PFSK-1 (cell line): Measurements from ENCODE around the gene CDC42BPG.

Experiments used
- FOXP2 ChIP-seq: optimal IDR thresholded peaks from 2 replicates; pipeline ENCODE3; 2011; ENCODE audit warnings: borderline replicate concordance, control low read depth, inconsistent platforms; ENCODE audit not compliant: insufficient read depth; ENCODE audit errors: extremely low read length, extremely low read depth
- POLR2AphosphoS5 ChIP-seq: IDR thresholded peaks from 2 replicates; pipeline ENCODE4 v1.6.1; 2012; ENCODE audit warnings: low read depth, mild to moderate bottlenecking, control low read depth, low read length, moderate library complexity
- SIN3A ChIP-seq: IDR thresholded peaks from 2 replicates; pipeline ENCODE4 v1.6.1; 2012; ENCODE audit warnings: mild to moderate bottlenecking, low read length, moderate library complexity, borderline replicate concordance; ENCODE audit not compliant: insufficient read depth
- TAF1 ChIP-seq: IDR thresholded peaks from 2 replicates; pipeline ENCODE4 v1.6.1; 2012; ENCODE audit warnings: low read length, control low read depth, borderline replicate concordance; ENCODE audit not compliant: insufficient read depth
- TF ChIP-seq, protein P1 (sequence below), 2 experiments: IDR thresholded peaks; 2 replicates each; pipeline versions ENCODE4 v1.6.1 to v1.8.0; 2011 to 2012; ENCODE audit warnings: low read depth in 2 of 2, low read length in 2 of 2, control low read depth in 1 of 2, inconsistent platforms in 1 of 2, mild to moderate bottlenecking in 1 of 2, moderate library complexity in 1 of 2; ENCODE audit not compliant: insufficient read depth in 1 of 2

Gene CDC42BPG

DNA sequence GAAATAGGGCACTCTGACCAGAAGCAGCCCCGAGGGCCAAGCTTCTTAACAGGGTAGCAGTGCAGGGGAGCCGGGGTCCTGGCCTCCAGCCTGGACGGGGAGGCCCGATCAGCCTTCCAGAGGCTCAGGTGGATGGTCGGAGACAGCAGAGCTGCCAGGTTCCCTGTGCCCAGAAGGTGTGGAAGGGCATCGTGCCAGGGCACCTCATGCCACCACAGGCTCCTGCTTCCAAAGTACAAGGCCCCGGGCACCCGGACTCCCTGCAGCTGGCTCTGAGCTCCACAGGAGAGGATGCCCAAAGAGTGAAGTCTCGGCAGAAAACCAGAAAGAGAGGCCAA, 19.7 kb upstream of the CDC42BPG start:
- TF ChIP-seq, protein P1, sequence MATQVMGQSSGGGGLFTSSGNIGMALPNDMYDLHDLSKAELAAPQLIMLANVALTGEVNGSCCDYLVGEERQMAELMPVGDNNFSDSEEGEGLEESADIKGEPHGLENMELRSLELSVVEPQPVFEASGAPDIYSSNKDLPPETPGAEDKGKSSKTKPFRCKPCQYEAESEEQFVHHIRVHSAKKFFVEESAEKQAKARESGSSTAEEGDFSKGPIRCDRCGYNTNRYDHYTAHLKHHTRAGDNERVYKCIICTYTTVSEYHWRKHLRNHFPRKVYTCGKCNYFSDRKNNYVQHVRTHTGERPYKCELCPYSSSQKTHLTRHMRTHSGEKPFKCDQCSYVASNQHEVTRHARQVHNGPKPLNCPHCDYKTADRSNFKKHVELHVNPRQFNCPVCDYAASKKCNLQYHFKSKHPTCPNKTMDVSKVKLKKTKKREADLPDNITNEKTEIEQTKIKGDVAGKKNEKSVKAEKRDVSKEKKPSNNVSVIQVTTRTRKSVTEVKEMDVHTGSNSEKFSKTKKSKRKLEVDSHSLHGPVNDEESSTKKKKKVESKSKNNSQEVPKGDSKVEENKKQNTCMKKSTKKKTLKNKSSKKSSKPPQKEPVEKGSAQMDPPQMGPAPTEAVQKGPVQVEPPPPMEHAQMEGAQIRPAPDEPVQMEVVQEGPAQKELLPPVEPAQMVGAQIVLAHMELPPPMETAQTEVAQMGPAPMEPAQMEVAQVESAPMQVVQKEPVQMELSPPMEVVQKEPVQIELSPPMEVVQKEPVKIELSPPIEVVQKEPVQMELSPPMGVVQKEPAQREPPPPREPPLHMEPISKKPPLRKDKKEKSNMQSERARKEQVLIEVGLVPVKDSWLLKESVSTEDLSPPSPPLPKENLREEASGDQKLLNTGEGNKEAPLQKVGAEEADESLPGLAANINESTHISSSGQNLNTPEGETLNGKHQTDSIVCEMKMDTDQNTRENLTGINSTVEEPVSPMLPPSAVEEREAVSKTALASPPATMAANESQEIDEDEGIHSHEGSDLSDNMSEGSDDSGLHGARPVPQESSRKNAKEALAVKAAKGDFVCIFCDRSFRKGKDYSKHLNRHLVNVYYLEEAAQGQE (IDR thresholded peaks at IDR 0.05; ENCODE audit: insufficient read depth in 1 of 2, low read depth in 2 of 2, low read length in 2 of 2), result no peak
- TF ChIP-seq SIN3A (no peak), POLR2AphosphoS5 (no peak), FOXP2 (no peak), TAF1 (no peak)

DNA sequence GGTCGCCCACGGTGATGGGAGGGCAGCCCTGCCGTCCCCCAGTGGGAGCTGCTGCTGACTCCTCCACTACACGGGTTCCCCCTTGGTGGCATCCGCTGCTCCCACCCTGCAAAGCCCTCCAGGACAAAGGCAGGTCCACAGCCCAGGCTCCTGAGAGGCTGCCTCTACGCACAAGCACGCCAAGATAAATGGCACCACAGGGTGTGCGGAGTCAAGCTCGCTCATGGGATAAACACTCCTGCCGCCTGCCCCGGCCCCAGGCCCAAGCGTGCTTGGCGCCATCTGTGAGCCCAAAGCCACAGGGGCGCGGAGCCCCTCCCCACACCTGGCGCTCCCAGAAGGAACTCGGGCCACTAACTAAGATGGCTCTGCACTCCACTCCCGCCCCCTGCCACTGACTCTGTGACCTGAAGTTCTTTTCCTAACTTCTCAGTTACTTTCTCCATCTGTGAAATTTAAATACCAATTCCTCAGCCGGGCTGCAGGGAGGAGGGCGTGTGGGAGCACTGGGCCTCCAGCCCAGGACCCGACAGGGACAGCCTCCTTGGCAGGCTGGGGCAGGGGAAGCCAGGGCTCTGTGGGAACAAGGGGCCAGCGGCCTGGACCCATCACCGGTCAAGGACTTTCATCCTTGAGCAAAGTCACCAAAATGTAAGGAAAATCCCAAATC, 19.1 kb upstream of the CDC42BPG start:
- TF ChIP-seq POLR2AphosphoS5 (no peak), TAF1 (no peak), FOXP2 (no peak), SIN3A (no peak)
- TF ChIP-seq, protein P1 (IDR thresholded peaks at IDR 0.05; ENCODE audit: insufficient read depth in 1 of 2, low read depth in 2 of 2, low read length in 2 of 2), result no peak

DNA sequence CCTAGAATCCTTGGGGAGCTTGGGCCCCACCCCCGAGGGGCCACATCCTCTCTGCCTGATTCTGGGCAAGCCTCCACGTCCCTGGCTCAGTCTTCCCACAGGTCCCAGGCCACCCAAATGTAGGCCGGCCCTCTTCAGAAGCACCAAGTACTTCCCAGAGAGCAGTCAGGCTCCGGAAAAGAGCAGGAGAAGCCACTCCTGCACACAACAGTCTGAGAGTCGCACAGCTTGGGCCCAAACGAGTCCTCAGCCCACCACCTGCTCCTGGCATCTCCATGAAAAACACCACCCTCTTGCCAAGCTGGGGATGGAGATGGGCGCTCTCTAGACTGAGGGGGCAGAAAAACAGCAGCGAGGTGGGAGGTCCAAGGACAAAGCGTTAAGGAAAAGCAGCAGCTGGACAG, 18.5 kb upstream of the CDC42BPG start:
- TF ChIP-seq FOXP2, result no peak
- no peak for TF ChIP-seq SIN3A
- TF ChIP-seq POLR2AphosphoS5, result no peak
- no peak for TF ChIP-seq TAF1
- TF ChIP-seq, protein P1 (IDR thresholded peaks at IDR 0.05; ENCODE audit: insufficient read depth in 1 of 2, low read depth in 2 of 2, low read length in 2 of 2), result no peak

DNA sequence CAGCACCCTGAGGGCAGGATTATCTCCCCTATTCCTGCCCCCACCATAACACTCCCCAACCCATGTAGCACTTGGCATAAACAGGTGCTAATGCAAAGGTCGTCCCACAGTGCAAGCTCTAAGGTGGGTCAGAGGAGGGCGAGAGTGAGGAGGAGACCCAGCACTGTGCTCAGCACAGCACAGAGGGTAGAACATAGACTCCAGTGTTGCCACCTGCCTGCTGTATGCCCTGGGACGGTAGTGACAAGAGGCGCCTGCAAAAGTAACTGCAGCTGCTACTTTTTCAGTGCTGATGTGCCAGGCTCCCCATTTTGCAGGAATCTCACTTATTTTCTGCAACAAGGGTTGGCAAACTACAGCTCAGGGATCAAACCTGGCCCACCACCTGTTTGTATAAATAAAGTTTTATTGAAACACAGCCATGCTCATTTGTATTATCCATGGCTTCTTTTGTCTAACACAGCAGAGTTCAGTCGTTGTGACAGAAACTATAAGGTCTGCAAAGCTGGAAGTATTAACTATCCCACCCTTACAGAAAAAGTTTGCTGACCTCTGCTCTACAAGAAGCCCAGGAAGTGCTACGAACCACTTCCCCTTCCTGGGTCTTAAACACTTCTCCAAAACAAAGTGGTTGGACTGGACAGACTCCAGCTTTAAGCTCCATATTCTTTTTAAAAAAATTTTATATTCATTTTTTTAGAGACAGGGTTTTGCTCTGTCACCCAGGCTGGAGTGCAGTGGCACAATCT, 16.9 kb upstream of the CDC42BPG start:
- no peak for TF ChIP-seq SIN3A
- TF ChIP-seq POLR2AphosphoS5, result no peak
- no peak for TF ChIP-seq TAF1
- TF ChIP-seq FOXP2, result no peak

DNA sequence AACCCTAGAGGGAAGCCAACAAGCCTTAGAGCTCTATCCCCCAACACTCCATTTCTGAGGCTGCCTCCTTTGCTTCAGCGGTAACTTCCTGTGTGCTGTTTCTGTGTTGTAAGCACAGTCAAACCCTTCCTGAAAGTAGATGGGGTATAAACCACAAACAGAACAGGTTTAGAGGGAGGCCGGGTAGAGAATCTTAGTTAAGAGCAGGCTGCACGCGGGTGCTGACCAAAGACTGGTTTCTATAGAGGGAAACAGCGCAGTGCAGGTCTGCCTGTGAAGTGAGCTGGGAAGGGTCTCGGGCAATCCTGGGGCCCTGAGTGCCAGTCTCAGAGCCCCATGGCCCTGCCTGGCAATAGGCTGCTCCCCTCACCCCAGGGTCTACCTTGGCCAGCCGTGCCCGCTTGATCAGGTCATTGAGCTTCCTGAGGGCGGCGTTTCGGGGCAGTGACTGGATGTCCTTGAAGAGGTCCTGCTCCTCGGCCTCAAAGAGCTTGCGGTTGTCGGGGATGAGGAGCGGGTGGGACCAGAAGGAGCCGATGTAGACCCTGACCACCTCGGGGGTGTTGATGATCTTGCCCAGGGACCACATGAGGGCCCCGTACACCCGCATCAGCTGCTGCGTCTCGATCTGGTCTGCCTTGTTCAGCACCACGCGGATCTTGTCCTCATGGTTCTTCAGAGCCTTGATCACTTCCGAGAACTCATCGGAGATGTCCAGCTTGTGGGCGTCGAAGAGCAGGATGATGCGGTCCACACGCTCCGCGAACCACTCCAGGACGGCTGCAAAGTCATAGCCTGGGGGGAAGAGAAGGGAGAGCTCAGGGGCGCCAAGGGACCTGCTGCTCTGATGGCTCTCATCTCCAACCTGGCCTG, 15.3 kb upstream of the CDC42BPG start:
- TF ChIP-seq POLR2AphosphoS5 (no peak), FOXP2 (no peak), TAF1 (no peak), SIN3A (no peak)
- TF ChIP-seq, protein P1 (IDR thresholded peaks at IDR 0.05; ENCODE audit: insufficient read depth in 1 of 2, low read depth in 2 of 2, low read length in 2 of 2), result no peak
